ENCODE measurements around the gene FBN1. TPM values are rescaled to one million over a fixed set of nuclear protein-coding genes. Genes with fewer than 3 reads are reported as not detected.
A peak's percentile ranks its signal among the peaks of the same experiment; 100 is the strongest.

Gene FBN1
- total RNA-seq, 1 donor from 2014 or later: 39.4 TPM

DNA sequence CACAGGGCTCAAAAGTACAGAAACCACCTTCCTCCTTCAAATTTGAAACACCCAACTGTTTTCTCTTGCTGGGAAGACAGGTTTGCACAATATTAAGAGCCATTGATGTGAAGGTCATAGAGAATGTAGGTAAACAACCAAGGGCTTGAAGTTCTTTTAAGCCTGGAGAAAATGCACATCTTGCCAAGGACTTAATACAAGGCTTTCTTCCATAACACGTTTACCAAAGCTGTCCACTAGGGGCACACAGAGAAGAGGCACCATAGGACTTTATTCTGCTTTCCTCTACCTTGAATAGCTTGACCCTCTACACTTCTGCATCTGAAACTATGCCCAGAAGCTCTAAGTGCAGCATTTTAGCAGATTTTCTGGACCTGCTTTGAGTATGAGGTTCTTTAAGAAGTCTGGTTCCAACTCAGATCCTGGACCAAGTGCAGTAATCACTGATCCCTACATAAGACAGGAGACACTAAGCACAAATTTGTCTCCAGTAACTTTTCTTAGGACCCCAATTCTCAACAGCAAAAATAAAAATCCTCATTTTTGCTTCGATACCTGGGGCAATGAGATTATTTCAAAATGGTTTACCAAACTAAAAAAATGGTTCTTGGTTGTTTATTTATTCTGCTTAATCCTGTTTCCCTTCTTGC lies 138.0 kb downstream of the FBN1 start:
- peak; percentile 68 for ATAC-seq (ENCODE audit: poor library complexity)
- intact Hi-C loops (cut with DNase I): no loop called here
- no peak for DNase-seq

DNA sequence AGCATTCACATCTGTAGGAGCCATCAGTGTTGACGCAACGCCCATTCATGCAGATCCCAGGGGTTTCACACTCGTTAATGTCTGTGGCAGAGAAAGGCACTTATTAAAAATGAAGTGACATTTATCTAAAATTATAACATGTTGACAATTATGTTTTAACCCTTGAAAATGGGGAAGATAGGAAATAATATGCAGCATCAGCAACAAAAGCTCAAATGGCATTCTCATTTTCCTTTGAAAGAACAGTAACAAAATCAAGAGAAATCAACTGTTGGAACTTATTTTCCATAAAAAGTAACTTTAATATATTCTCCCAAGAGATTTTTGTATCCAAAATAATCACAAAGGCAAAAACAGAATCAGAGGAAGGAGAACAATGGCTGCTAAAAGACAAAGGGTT lies 140.4 kb downstream of the FBN1 start:
- no peak for DNase-seq
- no peak for ATAC-seq (ENCODE audit: poor library complexity)
- intact Hi-C loops (cut with DNase I): no loop called here

DNA sequence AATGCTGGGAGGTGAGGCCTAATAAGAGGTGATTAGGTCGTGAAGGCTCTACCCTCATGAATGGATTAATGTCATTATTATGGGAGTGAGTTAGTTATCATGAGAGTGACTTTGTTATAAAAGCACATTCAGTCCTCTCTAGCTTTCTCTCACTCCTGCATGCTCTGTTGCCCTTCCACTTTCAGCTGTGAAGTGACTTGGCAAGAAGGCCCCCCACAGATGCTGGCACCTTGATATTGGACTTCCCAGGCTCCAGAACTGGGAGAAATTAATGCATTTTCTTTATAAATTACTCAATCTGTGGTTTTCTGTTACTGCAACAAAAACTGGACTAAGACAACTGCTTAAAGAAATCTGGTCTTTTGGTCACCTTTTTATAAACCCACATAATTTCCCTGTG lies 144.3 kb downstream of the FBN1 start:
- DNase-seq (no peak), ATAC-seq (ENCODE audit: poor library complexity) (no peak)
- intact Hi-C loops (cut with DNase I): no loop called here

DNA sequence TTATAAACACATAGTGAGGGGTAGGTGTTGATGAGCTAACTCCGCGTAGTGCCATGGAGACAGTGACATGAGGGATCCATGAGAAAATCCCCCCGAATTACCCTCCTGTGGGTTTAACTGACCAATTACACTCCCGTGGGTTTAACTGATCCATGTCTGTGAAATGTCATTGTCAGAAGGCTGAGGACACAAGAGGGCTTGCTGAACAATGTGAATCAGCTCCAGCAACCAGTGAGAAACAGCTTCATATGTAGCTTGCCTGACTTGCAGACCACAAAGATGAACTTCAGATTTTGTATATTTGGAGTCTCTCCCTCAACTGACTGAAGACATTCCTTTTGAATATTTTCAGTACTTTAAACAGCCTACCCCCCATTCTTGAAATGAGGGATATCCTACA lies 144.9 kb downstream of the FBN1 start:
- DNase-seq (no peak), ATAC-seq (ENCODE audit: poor library complexity) (no peak)
- intact Hi-C loops (cut with DNase I): no loop called here

DNA sequence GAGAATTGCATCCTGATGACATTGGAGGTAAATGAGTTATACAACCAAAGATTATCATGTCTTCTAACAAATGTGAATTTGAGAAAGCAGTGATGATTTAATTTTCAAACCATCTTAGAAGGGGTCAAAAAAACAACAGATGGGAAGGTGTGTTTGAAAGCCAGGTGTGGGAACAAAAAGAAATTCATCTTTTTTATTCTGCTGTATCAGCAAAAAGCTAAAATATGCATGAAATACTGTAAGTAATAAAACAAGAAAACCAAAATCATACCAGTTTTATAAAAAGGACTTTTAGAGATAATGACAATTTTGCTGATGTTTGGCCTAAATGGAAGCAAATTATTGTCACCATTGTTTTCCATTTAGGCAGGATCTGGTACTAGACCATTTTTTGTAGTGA lies 145.5 kb downstream of the FBN1 start:
- ATAC-seq (ENCODE audit: poor library complexity) (no peak), DNase-seq (no peak)
- intact Hi-C loops (cut with DNase I): loop anchor here (10.0 kb wide), 1 partner anchor 55 kb away; no protein-coding TSS in a partner anchor

DNA sequence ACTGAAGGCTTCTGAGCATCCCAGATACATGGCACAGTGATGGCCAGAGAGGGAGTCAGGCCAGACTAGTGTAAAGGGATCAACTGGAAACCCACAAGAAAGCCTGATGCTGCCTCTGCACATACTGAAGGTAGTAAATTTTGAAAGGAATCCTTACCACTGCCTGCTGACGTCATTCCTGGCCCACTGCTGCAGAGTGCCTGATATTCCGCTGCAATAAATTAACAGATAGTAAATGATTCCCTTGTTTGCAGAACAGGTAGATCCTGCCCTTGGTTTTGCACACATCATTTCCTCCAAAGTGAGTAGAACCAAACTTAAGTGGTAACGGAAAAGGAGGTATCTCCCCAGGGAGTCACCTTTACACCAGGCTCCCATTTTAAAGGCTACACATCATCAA lies 146.7 kb downstream of the FBN1 start:
- intact Hi-C loops (cut with DNase I): loop anchor here (10.0 kb wide), 1 partner anchor 54 kb away; no protein-coding TSS in a partner anchor

DNA sequence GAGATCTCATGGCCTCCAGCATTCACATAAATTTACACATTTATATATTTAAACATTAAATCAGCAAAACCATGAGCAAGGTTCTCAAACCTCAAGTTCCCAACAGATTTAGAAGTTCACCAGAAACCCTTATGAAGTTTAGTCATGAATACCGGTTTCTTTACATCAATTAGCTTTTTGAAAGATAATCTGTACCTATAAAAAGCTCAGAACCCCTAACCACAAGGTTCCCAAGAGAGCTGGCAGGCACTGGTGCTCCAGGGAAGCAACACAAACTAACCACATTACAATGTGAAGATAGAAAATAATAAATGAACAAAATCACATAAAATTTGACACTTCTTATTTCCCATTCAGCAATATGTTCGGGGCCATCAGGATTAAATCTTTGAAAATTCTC lies 150.9 kb downstream of the FBN1 start:
- intact Hi-C loops (cut with DNase I): loop anchor here (10.0 kb wide), 1 partner anchor 50 kb away; no protein-coding TSS in a partner anchor
- DNase-seq (no peak), ATAC-seq (ENCODE audit: poor library complexity) (no peak)

More for the DNA sequence above, 146.7 kb downstream of the FBN1 start:
- ATAC-seq (ENCODE audit: poor library complexity): no peak
- no peak for DNase-seq

DNA sequence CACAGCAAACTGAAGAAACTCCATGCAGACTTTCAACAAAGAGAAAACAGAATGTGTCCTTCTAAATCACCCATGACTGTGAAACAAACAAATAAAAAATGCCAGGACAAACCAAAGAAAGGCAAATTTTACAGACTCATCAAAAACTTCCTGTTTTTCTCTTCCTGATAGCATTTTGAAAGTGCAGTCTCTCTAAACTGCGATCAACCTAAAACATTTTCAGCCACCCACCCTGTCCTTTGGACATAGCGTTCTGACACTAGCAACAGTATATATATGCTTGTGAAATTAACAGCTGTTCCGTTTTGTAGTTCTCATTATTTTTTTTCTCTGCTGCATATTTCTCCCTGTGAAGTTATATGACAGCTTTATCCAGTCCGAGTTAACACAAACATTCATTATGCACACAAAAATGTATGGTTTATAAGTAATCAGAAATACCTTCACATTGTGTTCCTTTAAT lies 151.7 kb downstream of the FBN1 start:
- peak; percentile 28 for ATAC-seq (ENCODE audit: poor library complexity)
- intact Hi-C loops (cut with DNase I): loop anchor here (10.0 kb wide), 1 partner anchor 49 kb away; no protein-coding TSS in a partner anchor
- no peak for DNase-seq

DNA sequence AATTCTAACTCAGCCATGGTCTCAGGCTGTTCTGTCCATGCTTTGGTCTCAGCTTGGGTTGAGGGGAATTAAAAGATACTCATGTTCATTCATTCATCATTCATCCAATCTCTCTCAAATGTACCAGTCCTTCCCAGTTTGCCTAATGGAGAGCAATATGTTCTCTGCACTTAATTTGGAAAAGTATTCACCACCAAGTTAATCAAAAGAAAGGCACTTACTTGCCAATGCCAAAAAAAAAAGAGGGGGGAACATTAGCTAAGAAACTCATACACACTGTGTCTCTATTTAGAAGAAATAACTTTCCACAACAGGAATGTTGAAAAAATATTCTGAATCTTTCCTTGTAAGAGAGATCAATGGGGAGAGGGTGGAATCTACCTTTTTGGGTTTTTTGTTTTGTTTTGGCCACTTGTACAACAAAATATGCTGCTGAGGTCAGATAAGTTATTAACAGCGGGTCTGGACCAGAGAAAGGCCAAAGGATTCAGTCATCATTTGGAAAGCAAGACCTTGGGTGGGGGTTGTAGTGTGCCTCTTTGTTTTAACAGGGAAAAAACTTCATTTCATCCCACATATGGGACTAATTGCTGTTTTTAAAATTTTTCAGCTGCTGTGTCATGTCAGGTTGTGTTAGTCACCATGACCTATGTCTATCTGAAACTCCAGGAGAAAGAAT lies 152.3 kb downstream of the FBN1 start:
- intact Hi-C loops (cut with DNase I): loop anchor here (10.0 kb wide), 1 partner anchor 48 kb away; no protein-coding TSS in a partner anchor
- DNase-seq (no peak), ATAC-seq (ENCODE audit: poor library complexity) (peak; percentile 91)

DNA sequence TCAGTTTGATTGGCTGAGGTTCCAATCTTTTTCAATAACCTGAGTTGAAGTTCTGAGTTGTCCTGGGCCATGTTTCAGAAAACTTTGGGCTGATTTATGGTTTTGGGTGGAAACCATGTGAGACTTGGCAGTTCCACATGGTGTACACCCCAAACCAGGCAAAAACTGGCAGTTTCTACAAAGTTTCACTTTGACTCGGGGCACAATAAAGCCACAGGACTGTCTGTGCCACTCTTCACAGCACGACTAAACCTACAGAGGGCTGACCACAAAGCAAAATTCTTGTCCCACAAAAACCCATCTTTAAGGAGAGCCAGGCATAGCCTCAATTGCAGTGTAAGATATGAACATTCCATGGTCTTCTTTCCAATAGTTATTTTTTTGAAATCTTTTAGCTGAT lies 159.3 kb downstream of the FBN1 start:
- DNase-seq (no peak), ATAC-seq (ENCODE audit: poor library complexity) (no peak)
- intact Hi-C loops (cut with DNase I): no loop called here

DNA sequence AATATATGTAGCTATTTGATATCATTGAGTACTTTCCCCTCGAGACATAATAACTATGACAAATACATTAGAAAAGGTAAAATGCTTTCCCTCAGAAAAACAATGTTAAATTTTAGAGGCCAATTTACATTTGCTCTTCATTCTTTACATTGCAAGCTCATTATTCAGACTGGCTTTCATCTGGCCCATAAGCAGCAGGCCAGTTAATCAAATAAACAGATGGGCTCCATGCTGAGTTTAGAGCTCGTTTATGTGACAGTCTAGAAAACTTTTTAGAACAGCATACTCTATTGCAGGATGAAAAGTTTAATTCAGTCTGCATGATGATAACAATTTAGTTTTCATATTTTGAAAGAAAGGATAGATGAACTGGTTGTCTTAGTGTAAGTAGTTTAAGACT lies 163.7 kb downstream of the FBN1 start:
- DNase-seq (no peak), ATAC-seq (ENCODE audit: poor library complexity) (no peak)
- intact Hi-C loops (cut with DNase I): no loop called here

DNA sequence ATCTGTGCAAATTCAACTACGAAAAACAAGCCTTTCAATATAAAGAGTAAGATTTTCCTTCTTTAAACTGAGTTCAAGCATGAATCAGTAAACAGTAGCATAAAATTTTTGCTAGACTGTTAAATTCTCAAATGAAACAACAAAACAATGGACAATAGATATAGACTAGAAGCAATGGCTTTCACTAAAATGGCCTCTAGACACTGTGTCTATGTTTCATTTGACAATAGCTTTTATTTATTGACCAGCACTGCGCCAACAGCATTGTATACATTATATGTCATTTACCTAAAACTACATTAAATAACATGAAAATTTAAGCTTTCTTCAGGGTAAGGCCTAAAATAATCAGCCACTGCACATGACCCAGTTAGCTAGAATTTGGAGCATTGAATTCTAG lies 165.8 kb downstream of the FBN1 start:
- intact Hi-C loops (cut with DNase I): no loop called here
- no peak for ATAC-seq (ENCODE audit: poor library complexity)
- DNase-seq: no peak

DNA sequence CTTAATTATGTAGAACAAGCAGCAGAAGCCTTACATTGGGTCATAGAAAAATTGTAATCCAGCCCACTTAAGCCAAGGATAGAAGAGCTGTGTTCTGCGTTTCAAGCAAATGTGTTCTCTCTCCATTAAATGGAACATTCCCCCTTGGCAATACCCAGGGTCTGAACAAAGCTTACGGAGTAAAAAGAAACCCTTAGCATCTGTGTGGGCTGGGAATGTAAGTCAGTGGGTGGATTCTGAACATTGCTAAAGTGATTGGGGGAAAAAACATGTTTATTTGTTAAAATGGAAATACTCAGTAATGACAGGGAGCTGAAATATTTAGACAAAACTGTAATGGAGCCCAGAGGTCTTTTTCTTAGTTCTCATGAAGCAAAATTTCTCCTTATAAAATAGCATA lies 166.9 kb downstream of the FBN1 start:
- intact Hi-C loops (cut with DNase I): no loop called here
- no peak for ATAC-seq (ENCODE audit: poor library complexity)
- no peak for DNase-seq

DNA sequence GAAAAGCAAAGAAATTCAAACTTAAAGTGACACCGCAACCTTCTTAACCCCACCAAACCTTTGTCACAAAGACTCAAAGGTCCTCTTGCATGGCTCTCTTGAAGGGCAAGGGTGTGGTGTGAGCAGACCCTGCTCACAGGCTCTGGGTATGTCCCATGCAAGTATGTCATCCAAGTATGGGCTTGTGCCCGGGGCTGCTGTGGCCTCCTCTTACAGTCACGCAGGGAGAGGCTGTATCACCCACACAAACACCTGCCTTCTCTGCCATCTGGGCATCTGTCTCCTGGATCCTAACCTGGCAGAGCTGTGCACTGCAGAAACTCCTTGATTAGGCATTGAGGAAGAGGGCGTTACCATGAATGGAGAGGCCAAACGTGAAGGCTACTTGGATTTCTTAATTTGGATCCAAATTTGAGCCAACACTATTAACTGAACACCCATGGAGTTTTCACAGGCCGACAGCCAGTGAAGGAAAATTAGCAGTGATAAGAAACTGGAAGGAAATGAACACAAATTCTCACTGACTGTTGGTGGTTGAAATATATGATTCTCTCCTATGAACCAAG lies 167.6 kb downstream of the FBN1 start:
- ATAC-seq (ENCODE audit: poor library complexity): no peak
- no peak for DNase-seq
- intact Hi-C loops (cut with DNase I): no loop called here

DNA sequence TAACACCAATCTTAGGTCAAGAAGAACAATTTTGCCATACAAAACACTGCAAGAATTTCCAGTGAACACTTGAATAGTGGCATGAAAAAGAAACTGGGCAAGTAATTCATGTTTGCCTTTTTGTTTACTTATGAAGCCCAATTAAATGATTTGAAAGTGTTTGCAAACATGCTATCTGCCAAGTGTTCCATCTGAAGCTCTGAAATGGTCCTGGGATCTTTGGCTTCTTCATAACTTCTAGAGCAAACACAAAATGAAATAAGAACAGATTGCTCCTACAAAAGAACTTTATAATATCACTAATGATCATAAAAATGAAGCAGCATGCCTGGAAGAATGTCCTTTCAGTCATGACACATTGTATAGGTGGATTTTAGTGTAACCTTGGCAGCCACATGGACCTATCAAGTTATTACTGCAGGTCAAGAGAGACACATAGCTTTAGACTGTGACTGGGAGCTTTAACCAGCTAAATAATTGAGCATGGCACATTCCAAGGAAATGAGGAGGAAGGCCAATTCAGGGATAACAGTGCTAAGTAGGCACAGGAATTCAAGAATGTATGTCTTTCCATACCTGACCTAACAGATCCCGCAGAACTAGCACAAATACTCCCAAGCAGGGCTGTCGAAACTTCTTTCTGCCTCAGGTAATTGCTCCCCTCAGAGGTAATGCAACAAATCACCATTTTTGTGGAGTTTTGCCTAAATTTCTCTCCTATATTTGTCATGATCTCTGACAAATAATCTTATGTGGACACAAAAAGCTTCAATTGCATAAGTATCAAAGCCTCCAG lies 169.7 kb downstream of the FBN1 start:
- ATAC-seq (ENCODE audit: poor library complexity): no peak
- no peak for DNase-seq
- intact Hi-C loops (cut with DNase I): no loop called here

DNA sequence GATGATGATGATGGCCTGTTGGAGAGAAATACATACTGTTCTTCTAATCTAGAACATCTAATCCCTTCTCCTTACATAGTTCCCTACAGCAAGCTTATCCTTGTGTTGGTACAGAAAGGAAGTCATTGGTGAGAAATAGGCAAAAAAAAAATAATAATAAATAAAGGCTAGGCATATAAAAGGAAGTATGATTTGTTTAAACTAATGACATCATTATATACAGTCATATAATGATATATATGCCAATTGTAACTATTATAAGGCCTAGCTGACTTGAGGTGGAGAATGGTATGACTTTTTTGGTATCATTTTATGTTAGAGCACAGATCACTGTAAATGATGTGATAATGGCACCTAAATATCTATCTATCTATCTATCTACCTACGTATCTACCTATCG lies 171.8 kb downstream of the FBN1 start:
- ATAC-seq (ENCODE audit: poor library complexity) (no peak), DNase-seq (no peak)
- intact Hi-C loops (cut with DNase I): no loop called here

DNA sequence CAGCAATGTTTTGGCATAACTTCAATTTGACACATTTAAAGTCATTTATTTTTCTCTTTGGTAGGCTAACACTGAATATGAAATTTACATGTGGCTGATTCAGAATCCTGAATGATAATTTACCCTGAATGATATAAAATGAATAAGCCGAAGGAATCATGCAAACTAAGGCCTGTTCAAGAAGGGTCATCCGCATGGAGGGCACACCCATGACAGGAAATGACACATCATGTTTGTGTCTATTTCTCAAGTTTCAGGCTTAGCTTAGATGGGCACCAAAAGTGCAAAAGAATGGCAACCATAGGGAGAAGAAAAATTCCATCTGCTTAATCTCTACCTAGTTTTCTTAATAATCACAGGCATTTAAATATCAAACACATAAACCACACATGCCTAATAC lies 172.8 kb downstream of the FBN1 start:
- no peak for ATAC-seq (ENCODE audit: poor library complexity)
- intact Hi-C loops (cut with DNase I): no loop called here
- DNase-seq: no peak

DNA sequence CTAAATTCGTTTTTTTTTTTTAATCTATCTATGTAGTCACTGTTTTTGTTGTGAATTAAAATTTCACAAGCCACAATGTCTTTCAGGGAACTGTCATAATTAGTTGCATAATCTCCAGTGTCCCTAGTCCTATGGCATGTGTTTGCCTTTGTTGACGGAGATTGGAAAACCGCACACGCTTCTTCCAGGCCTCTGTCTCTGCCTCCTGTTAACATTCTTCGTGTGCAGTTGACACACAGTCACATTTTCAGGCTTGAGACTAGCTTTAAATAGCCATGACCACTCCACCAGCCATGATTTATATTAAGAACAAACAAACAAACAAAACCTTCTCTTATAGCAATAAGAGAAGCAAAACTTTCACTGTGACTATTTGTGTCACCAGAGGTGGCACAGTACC lies 174.4 kb downstream of the FBN1 start:
- DNase-seq (no peak), ATAC-seq (ENCODE audit: poor library complexity) (peak; percentile 41)
- intact Hi-C loops (cut with DNase I): no loop called here

DNA sequence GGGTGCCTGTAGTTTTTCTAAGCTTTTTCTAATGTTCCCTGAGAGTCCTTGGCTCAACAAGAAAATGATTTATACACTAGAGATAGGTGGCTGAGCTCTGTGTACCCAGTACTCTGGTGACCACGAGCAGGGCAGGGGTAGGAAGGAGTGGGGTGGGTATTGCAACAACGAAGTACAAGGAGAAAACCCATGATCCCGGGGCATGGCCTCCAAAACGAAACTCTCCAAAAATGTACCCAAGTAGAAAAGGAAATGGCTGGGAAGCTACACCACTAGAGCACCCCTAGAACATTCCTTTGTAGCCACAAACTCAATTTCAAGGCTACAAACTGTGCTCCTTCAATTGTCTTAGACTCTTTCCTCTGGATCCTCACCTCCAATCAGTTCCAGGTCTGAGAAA lies 175.4 kb downstream of the FBN1 start:
- no peak for ATAC-seq (ENCODE audit: poor library complexity)
- intact Hi-C loops (cut with DNase I): no loop called here
- DNase-seq: no peak

All from Right ventricle myocardium superior (tissue), 1 donor.